Fibroblast of villous mesenchyme (primary cell): ENCODE results near the gene HCRTR1. TPM values are rescaled to one million over a fixed set of nuclear protein-coding genes. Genes with fewer than 3 reads are reported as not detected.

Source experiments
- DNase-seq: peaks from one replicate; pipeline ENCODE4 v3.0.0-alpha.2; 2010; ENCODE audit warnings: low read depth
- H3K4me3 ChIP-seq: 2 replicates; pipeline ENCODE4 v1.5.1; 2011; ENCODE audit warnings: low read depth, mild to moderate bottlenecking, low read length
- CTCF ChIP-seq: IDR thresholded peaks from 2 replicates; pipeline ENCODE4 v1.5.1; 2012; ENCODE audit warnings: low read depth, mild to moderate bottlenecking, low read length; ENCODE audit not compliant: insufficient read depth
- total RNA-seq: library from RNA; depleted of rRNA; stranded (reverse); fragments of >200 nt; gene quantifications from 2 replicates; pipeline ENCODE4 v1.2.3, GENCODE V29; 2012

Gene HCRTR1
- total RNA-seq, 1 donor, result under 0.01 TPM

GRCh38 chr1:31660871-31661455 lies 43.5 kb downstream of the HCRTR1 start:
- H3K4me3 ChIP-seq, result no peak overlapping the region
- DNase-seq, result no peak
- no peak for TF ChIP-seq CTCF

- H3K4me3 ChIP-seq, result no peak overlapping the region
- no peak for DNase-seq
- TF ChIP-seq CTCF, result no peak
Observed at GRCh38 chr1:31661856-31662255, 44.4 kb downstream of the HCRTR1 start.

- no peak for DNase-seq
- TF ChIP-seq CTCF, result no peak
- H3K4me3 ChIP-seq, result no peak overlapping the region
Observed at GRCh38 chr1:31662463-31662862, 45.0 kb downstream of the HCRTR1 start.

- TF ChIP-seq CTCF, result peak; percentile 91
- DNase-seq, result peak; percentile 45
- H3K4me3 ChIP-seq, result no peak overlapping the region
Observed at GRCh38 chr1:31663622-31664452, 46.3 kb downstream of the HCRTR1 start.

- no peak for DNase-seq
- H3K4me3 ChIP-seq, result no peak overlapping the region
- TF ChIP-seq CTCF, result no peak
Observed at GRCh38 chr1:31664528-31664927, 47.0 kb downstream of the HCRTR1 start.

- H3K4me3 ChIP-seq, result no peak overlapping the region
- DNase-seq, result no peak
- no peak for TF ChIP-seq CTCF
Observed at GRCh38 chr1:31665234-31665878, 47.9 kb downstream of the HCRTR1 start.
